ENCODE results near the gene CNTN1.

DNA sequence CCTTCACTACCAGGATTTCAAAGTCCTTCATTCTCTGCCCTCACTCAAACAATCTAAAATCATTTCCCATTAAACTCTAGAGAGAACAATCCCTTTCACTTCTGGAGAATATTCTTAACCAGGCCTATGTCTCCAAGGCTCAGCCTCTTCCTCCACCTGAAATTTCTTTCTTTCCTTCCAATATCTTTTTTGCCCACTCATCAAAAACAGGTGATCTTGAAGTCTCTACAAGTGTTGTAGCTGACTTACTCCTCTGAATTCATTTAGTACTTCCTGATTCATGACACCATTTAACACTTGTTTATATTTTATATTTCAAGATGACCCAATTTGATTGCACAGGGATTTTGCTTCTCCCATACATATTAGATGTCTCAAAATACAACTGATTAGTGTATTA is 429.1 kb downstream of the CNTN1 start:
- no peak for TF ChIP-seq CTCF (IDR thresholded peaks at IDR 0.05)
- TF ChIP-seq EZH2 (IDR thresholded peaks at IDR 0.05; ENCODE audit: borderline replicate concordance, insufficient read depth, low read depth, low read length, poor library complexity, severe bottlenecking) = no peak
